NCI-H2171 (cell line): ENCODE measurements around the gene CST4.
"Not testable (repeated sequence)": the region's sequence is repeated elsewhere in the genome, so short reads cannot be mapped to it uniquely, and the experiment has no call there.

Experiments
- DNase-seq: peaks from one replicate; lab custom pipeline; 2025; lab: John Stamatoyannopoulos, UW

Gene CST4

DNA sequence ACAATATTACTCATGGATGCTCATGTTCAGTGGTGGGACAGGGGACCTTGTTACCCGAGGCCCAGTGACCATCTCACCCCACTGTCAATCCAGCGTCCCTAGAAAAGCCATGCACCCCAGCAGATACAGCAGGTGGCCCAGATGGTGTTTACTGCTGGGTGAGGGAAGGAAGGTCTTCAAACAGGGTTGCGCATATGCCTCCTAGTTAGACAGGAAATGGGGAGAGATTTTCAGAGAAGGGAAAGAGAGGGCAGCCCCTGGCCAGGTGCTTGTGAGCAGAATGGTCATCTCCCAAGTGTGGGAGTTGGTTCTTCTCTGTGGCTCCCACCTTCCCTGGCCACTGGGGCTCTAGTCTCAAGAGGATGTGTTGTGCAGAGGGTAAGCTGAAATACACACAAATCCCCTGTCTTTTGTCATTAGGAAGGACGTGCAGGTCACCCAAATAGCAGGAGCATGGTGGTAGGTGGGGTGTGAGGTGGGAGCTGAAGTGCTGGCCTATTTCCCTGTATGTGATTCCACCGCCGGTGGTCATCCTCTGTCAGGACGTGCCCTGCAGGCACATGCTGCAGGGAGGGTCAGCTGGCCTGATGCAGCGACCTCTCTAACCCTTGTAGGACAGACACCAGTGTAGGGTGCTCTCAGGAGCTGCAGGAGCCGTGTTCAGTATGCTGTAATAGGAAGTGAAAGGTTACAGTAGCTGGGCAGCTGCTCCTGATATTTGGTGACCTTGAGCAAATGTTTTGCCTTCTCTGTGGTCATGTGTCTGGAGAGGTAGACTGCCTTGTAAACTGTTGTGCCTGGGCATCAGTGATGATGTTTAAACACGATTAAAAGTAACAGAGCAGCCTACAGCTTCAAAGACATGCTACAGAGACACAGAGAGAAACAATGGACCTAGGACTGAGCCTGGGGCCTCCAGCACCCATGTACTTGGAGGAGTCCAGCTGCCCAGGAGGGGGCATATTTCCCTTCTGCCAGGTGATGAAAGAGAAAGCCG lies 47.9 kb downstream of the CST4 start:
- peak; percentile 8 for DNase-seq

DNA sequence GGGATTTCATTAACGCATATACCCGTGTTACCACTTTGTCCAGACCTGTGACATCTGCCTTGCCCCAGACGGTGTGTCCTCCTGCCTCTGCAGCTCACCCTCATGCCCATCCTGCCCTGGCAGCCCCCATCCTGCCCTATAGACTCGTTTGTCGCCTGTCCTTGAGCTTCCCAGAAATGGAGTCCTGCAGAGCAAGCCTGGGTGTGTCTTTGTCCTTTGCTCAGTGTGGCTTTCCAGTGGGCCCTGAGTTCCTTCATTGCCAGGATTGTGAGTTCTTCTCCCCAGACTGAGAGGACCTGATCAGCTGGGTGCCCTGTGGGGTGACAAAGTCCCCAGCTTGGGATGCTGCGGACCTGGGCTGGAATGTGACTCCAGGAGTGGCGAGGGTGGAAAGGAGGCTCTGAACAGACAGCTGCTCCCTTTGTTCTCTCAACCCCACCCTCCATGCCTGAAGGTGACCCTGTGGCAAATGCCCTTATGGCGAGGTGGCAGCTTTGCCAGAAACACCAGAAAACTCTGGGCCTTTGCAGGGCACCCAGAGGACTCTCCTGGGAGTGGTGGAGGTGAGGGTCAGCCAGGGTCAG lies 48.7 kb downstream of the CST4 start:
- no peak for DNase-seq

DNA sequence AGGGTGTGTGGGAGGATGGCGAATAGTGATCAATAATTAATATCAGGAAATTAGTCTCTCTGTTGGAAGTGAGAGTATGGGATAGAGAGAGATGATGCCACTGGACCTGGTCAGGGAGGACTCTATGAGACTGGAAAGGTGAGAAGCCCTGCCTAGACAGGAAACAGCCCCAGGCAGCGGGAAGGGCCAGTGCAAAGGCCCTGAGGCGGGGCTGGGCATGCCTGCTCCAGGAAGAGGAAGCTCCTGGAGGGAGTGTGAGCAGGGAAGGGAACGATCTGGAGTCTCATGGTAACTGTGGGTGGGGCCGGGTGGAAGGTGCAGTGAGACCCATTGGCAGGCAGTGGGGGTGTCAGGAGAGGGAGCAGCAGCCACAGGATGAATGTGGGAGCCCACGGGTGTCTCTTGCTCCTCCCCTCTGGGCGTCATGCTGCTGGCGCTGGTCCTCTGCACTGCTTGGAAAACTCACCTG lies 49.3 kb downstream of the CST4 start:
- DNase-seq: no peak

- DNase-seq: no peak
Observed at GRCh38 chr20:23638309-23638708, 50.5 kb downstream of the CST4 start.

GRCh38 chr20:23637282-23638221 lies 51.3 kb downstream of the CST4 start, which contains the start of gene CST3:
TSS of gene CST3 (minus strand) at chr20:23637955. CDS start at chr20:23637862, 93 bp downstream.
- DNase-seq: peak; percentile 86

GRCh38 chr20:23636908-23637281 lies 51.9 kb downstream of the CST4 start:
- DNase-seq: no peak

- DNase-seq: no peak
Observed at GRCh38 chr20:23636182-23636907, 52.5 kb downstream of the CST4 start.

DNA sequence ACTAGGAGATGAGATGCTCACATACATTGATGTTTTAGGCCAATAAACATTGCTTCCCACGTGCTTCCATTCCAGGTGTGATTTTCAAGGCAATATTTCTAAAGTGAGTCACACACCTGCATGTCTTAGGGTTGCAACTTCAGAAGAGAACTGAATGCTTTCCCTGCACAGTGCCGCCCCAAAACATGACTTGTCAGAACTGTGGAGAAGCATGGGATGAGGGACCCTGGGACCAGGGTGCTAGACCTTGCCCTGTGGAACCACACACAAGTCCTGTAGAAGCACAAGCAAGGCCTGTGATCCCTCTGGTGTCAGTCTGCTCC lies 53.1 kb downstream of the CST4 start:
- not testable (repeated sequence) for DNase-seq
